Activated B cell treated with CpG ODN at 0.5 μM for 24 hours (primary cell): ENCODE data around the gene ABCG4. TPM values are rescaled to one million over a fixed set of nuclear protein-coding genes. Genes with fewer than 3 reads are reported as not detected.
A peak's percentile ranks its signal among the peaks of the same experiment; 100 is the strongest.
"Not testable (repeated sequence)": the region's sequence is repeated elsewhere in the genome, so short reads cannot be mapped to it uniquely, and the experiment has no call there.

Experiments
- ATAC-seq: fragments of 200-7000 bp; cut with Tn5 transposase; one replicate; pipeline ENCODE4 v1.10.0; 2021; ENCODE audit warnings: low read depth, mild to moderate bottlenecking, moderate library complexity
- CTCF ChIA-PET: fragments of 350-600 bp; sonication (Branson Sonifier 250); formaldehyde crosslinking; loops from one replicate; lab custom pipeline; 2021; ENCODE audit warnings: antibody characterized with exemption; lab: Charles Lee
- POLR2A ChIA-PET: fragments of 350-600 bp; sonication (Branson Sonifier 250); formaldehyde crosslinking; loops from one replicate; lab custom pipeline; 2021; ENCODE audit warnings: antibody characterized with exemption; lab: Charles Lee
- DNase-seq: peaks from one replicate; pipeline ENCODE4 v3.0.0; 2022
- H3K27ac Mint-ChIP-seq: one replicate; pipeline ENCODE4 v1.8.0; 2020; ENCODE audit warnings: mixed read lengths
- H3K27me3 Mint-ChIP-seq: one replicate; pipeline ENCODE4 v1.8.0; 2021; ENCODE audit warnings: mixed read lengths
- H3K36me3 Mint-ChIP-seq: one replicate; pipeline ENCODE4 v1.8.0; 2021; ENCODE audit warnings: low read depth, mixed read lengths
- H3K4me1 Mint-ChIP-seq: one replicate; pipeline ENCODE4 v1.8.0; 2021; ENCODE audit warnings: mixed read lengths
- H3K4me3 Mint-ChIP-seq: one replicate; pipeline ENCODE4 v1.8.0; 2020; ENCODE audit warnings: mild to moderate bottlenecking, mixed read lengths
- H3K9me3 Mint-ChIP-seq: one replicate; pipeline ENCODE4 v1.8.0; 2020; ENCODE audit warnings: mixed read lengths
- CTCF ChIP-seq: fragments of 200-600 bp; IDR thresholded peaks from one replicate; pipeline ENCODE4 v1.8.0; 2022; ENCODE audit warnings: antibody characterized with exemption, mild to moderate bottlenecking
- intact Hi-C: fragments of 100-400 bp; cut with micrococcal nuclease; formaldehyde crosslinking; loops from one replicate; pipeline ENCODE4 v1.15.1; 2024
- total RNA-seq: library from RNA; stranded (reverse); gene quantifications from 2 replicates; pipeline ENCODE4 v1.2.3, GENCODE V29; 2022

Gene ABCG4
- total RNA-seq, 1 donor from 2014 or later: not detected

- intact Hi-C loops: loop anchor here (1.0 to 5.0 kb wide), 7 partner anchors 29 to 290 kb away; partner anchors contain the start of genes HYOU1, NLRX1, RPS25 and TRAPPC4
- H3K4me3 Mint-ChIP-seq: no peak overlapping the region
- POLR2A ChIA-PET: interaction anchor here (0.7 to 1.7 kb wide), 5 partner anchors 28 to 129 kb away, joined by 3 to 6 read pairs (median 5); partner anchors contain the start of genes NLRX1 and VPS11
These were observed 48.1 kb downstream of the ABCG4 start for GRCh38 chr11:119196833-119197483.

GRCh38 chr11:119198925-119199324 is 50.1 kb downstream of the ABCG4 start:
- H3K9me3 Mint-ChIP-seq: no peaks in the 10 kb centered on the region
- TF ChIP-seq CTCF: no peak
- H3K36me3 Mint-ChIP-seq: no peaks in the 10 kb centered on the region
- no peak overlapping the region for H3K27ac Mint-ChIP-seq
- ATAC-seq (no peak), DNase-seq (no peak)
- intact Hi-C loops: loop anchor here (5.0 kb wide), 1 partner anchor 182 kb away; the partner anchor contains the start of genes RPS25 and TRAPPC4
- H3K4me1 Mint-ChIP-seq: peaks cover 5% of the 10 kb centered on the region
- H3K27me3 Mint-ChIP-seq: no peaks in the 10 kb centered on the region
- ChIA-PET POLR2A (no interaction called here), CTCF (no interaction called here)
- H3K4me3 Mint-ChIP-seq: no peak overlapping the region

More at GRCh38 chr11:119196833-119197483, 48.1 kb downstream of the ABCG4 start:
- DNase-seq (no peak), ATAC-seq (peak; percentile 98)
- H3K36me3 Mint-ChIP-seq: no peaks in the 10 kb centered on the region
- no peaks in the 10 kb centered on the region for H3K27me3 Mint-ChIP-seq
- no peaks in the 10 kb centered on the region for H3K9me3 Mint-ChIP-seq
- peaks cover 5% of the 10 kb centered on the region for H3K4me1 Mint-ChIP-seq
- TF ChIP-seq CTCF: peak; percentile 21
- H3K27ac Mint-ChIP-seq: no peak overlapping the region
- CTCF ChIA-PET: interaction anchor here (0.8 to 3.2 kb wide), 13 partner anchors 8 to 129 kb away, joined by 3 to 23 read pairs (median 4); partner anchors contain the start of genes CBL, HINFP, NLRX1 and VPS11

- CTCF ChIA-PET, H3K9me3 Mint-ChIP-seq, POLR2A ChIA-PET, H3K4me3 Mint-ChIP-seq, H3K27ac Mint-ChIP-seq, intact Hi-C loops, DNase-seq, H3K27me3 Mint-ChIP-seq, H3K36me3 Mint-ChIP-seq, ATAC-seq: not testable (repeated sequence)
- H3K4me1 Mint-ChIP-seq: peaks cover 17% of the 10 kb centered on the region
These were observed 52.4 kb downstream of the ABCG4 start for GRCh38 chr11:119201236-119201635.

- Mint-ChIP-seq H3K27me3 (no peaks in the 10 kb centered on the region), H3K27ac (no peak overlapping the region), H3K9me3 (no peaks in the 10 kb centered on the region), H3K4me1 (peaks cover 17% of the 10 kb centered on the region), H3K36me3 (peaks cover 3% of the 10 kb centered on the region), H3K4me3 (no peak overlapping the region)
- no peak for DNase-seq
- intact Hi-C loops: no loop called here
- no peak for TF ChIP-seq CTCF
- POLR2A ChIA-PET: no interaction called here
- ATAC-seq: no peak
- CTCF ChIA-PET: no interaction called here
These were observed 53.7 kb downstream of the ABCG4 start for GRCh38 chr11:119202554-119202953.

- no peak for TF ChIP-seq CTCF
- CTCF ChIA-PET: interaction anchor here (1.1 to 4.0 kb wide), 4 partner anchors 7 to 81 kb away, joined by 3 to 23 read pairs (median 5); no protein-coding TSS in a partner anchor
- DNase-seq (no peak), ATAC-seq (no peak)
- Mint-ChIP-seq H3K36me3 (peaks cover 3% of the 10 kb centered on the region), H3K27ac (no peak overlapping the region), H3K9me3 (no peaks in the 10 kb centered on the region), H3K4me3 (no peak overlapping the region), H3K27me3 (no peaks in the 10 kb centered on the region), H3K4me1 (peaks cover 25% of the 10 kb centered on the region)
- intact Hi-C loops: no loop called here
- POLR2A ChIA-PET: interaction anchor here (1.5 kb wide), 1 partner anchor 109 kb away, joined by 3 read pairs; a partner anchor contains a TSS
These were observed 55.2 kb downstream of the ABCG4 start for GRCh38 chr11:119204066-119204465.
